ENCODE results near the gene SMYD2.

DNA sequence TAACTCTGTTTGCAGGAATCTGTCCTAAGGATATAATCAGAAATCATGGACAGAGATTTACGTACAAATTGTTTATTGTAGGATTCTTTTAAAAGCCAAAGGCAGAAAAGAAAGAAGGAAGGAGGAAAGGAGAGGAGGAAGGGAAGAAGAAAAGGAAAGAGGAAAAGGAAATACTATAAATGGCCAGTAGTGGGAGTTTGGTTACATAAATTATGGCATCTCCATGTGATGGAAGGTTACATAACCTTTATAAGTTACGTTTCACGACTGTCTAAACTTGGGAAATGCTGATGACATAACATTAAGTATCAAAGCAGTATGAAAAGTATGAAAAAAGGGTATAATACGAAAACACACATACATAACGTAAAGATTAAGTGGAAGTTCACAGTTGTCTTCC, 39.0 kb downstream of the SMYD2 start:
- no peak for TF ChIP-seq POLR2A (IDR thresholded peaks at IDR 0.05; ENCODE audit: low read length)
- TF ChIP-seq GATA1 (IDR thresholded peaks at IDR 0.05; ENCODE audit: low read depth, low read length) = no peak
